HFFc6 (cell line): ENCODE results near the gene HOXC5. TPM values are rescaled to one million over a fixed set of nuclear protein-coding genes. Genes with fewer than 3 reads are reported as not detected.

Source experiments
- DNase-seq: peaks from one replicate; pipeline ENCODE4 v3.0.0-alpha.2; 2018
- H3K27ac Mint-ChIP-seq: 2 replicates; pipeline ENCODE4 v1.8.0; 2020; ENCODE audit warnings: mild to moderate bottlenecking, mixed read lengths
- H3K27me3 Mint-ChIP-seq: 2 replicates; pipeline ENCODE4 v1.8.0; 2021; ENCODE audit warnings: mild to moderate bottlenecking, moderate library complexity, mixed read lengths; ENCODE audit not compliant: insufficient read depth
- H3K36me3 Mint-ChIP-seq: 2 replicates; pipeline ENCODE4 v1.8.0; 2021; ENCODE audit warnings: low read depth, mixed read lengths
- H3K4me1 Mint-ChIP-seq: 2 replicates; pipeline ENCODE4 v1.8.0; 2020; ENCODE audit warnings: low read depth, mixed read lengths
- H3K4me3 Mint-ChIP-seq: 2 replicates; pipeline ENCODE4 v1.8.0; 2020; ENCODE audit warnings: mild to moderate bottlenecking, moderate library complexity, mixed read lengths
- H3K9me3 Mint-ChIP-seq: 2 replicates; pipeline ENCODE4 v1.8.0; 2020; ENCODE audit warnings: mild to moderate bottlenecking, mixed read lengths
- CTCF ChIP-seq: fragments of 200-600 bp; sonication (generic); IDR thresholded peaks from 2 replicates; pipeline ENCODE4 v1.5.0; 2021; ENCODE audit warnings: antibody characterized with exemption, mild to moderate bottlenecking
- total RNA-seq, 6 experiments: library from RNA; stranded (reverse); fragmentation: NEBNext Ultra II Directional; extraction: Animal tissue kit (Norgen Biotek cat#: 25700); gene quantifications; 2 replicates in 1 of 6; 3 replicates in 5 of 6; pipeline ENCODE4 v1.2.3, GENCODE V29; 2021

Gene HOXC5
- total RNA-seq, 6 experiments from 2014 or later = 0.13 TPM; not detected in 5

GRCh38 chr12:54047964-54048303, 15.1 kb downstream of the HOXC5 start:
- no peaks in the 10 kb centered on the region for H3K9me3 Mint-ChIP-seq
- no peaks in the 10 kb centered on the region for H3K4me1 Mint-ChIP-seq
- no peak for DNase-seq
- H3K27ac Mint-ChIP-seq = no peak overlapping the region
- TF ChIP-seq CTCF = no peak
- H3K36me3 Mint-ChIP-seq = no peaks in the 10 kb centered on the region
- H3K27me3 Mint-ChIP-seq = peaks cover 92% of the 10 kb centered on the region
- H3K4me3 Mint-ChIP-seq = no peak overlapping the region

GRCh38 chr12:54048406-54049093, 15.7 kb downstream of the HOXC5 start:
- Mint-ChIP-seq H3K9me3 (no peaks in the 10 kb centered on the region), H3K4me3 (no peak overlapping the region), H3K36me3 (no peaks in the 10 kb centered on the region), H3K27me3 (peaks cover 90% of the 10 kb centered on the region), H3K27ac (no peak overlapping the region), H3K4me1 (no peaks in the 10 kb centered on the region)
- no peak for TF ChIP-seq CTCF
- DNase-seq = no peak

- Mint-ChIP-seq H3K36me3 (no peaks in the 10 kb centered on the region), H3K9me3 (no peaks in the 10 kb centered on the region), H3K4me3 (no peak overlapping the region), H3K27ac (no peak overlapping the region), H3K27me3 (peaks cover 85% of the 10 kb centered on the region), H3K4me1 (no peaks in the 10 kb centered on the region)
- no peak for DNase-seq
- no peak for TF ChIP-seq CTCF
These were observed 16.3 kb downstream of the HOXC5 start for GRCh38 chr12:54049108-54049507.

- no peaks in the 10 kb centered on the region for H3K36me3 Mint-ChIP-seq
- H3K4me3 Mint-ChIP-seq = no peak overlapping the region
- TF ChIP-seq CTCF = no peak
- no peak for DNase-seq
- no peaks in the 10 kb centered on the region for H3K4me1 Mint-ChIP-seq
- no peaks in the 10 kb centered on the region for H3K9me3 Mint-ChIP-seq
- peaks cover 77% of the 10 kb centered on the region for H3K27me3 Mint-ChIP-seq
- H3K27ac Mint-ChIP-seq = no peak overlapping the region
These were observed 17.6 kb downstream of the HOXC5 start for GRCh38 chr12:54050482-54050810.

- H3K36me3 Mint-ChIP-seq = no peaks in the 10 kb centered on the region
- no peak for TF ChIP-seq CTCF
- no peak for DNase-seq
- peaks cover 75% of the 10 kb centered on the region for H3K27me3 Mint-ChIP-seq
- no peak overlapping the region for H3K27ac Mint-ChIP-seq
- H3K9me3 Mint-ChIP-seq = no peaks in the 10 kb centered on the region
- no peaks in the 10 kb centered on the region for H3K4me1 Mint-ChIP-seq
- no peak overlapping the region for H3K4me3 Mint-ChIP-seq
These were observed 18.4 kb downstream of the HOXC5 start for GRCh38 chr12:54051026-54051842.
